ENCODE measurements around the gene TBX1.

Gene TBX1

GRCh38 chr22:19786264-19786585 is 25.6 kb downstream of the TBX1 start:
- H3K36me3 Mint-ChIP-seq (ENCODE audit: low read depth): peaks cover 15% of the 10 kb centered on the region
- TF ChIP-seq CTCF (IDR thresholded peaks at IDR 0.05; ENCODE audit: unreplicated experiment in 3 of 3): no peak
- H3K9me3 Mint-ChIP-seq: peaks cover 14% of the 10 kb centered on the region
- peaks cover 27% of the 10 kb centered on the region for H3K27me3 Mint-ChIP-seq (ENCODE audit: low read depth)
- no peak overlapping the region for H3K27ac Mint-ChIP-seq
- no peaks in the 10 kb centered on the region for H3K4me1 Mint-ChIP-seq
- H3K4me3 Mint-ChIP-seq: no peak overlapping the region

GRCh38 chr22:19786959-19787848 is 26.6 kb downstream of the TBX1 start:
- peaks cover 26% of the 10 kb centered on the region for H3K27me3 Mint-ChIP-seq (ENCODE audit: low read depth)
- H3K4me1 Mint-ChIP-seq: no peaks in the 10 kb centered on the region
- H3K36me3 Mint-ChIP-seq (ENCODE audit: low read depth): peaks cover 25% of the 10 kb centered on the region
- no peak overlapping the region for H3K4me3 Mint-ChIP-seq
- no peak overlapping the region for H3K27ac Mint-ChIP-seq
- peaks cover 22% of the 10 kb centered on the region for H3K9me3 Mint-ChIP-seq
- no peak for TF ChIP-seq CTCF (IDR thresholded peaks at IDR 0.05; ENCODE audit: unreplicated experiment in 3 of 3)

- Mint-ChIP-seq H3K9me3 (peaks cover 28% of the 10 kb centered on the region), H3K4me3 (no peak overlapping the region), H3K27ac (no peak overlapping the region), H3K4me1 (no peaks in the 10 kb centered on the region), H3K27me3 (ENCODE audit: low read depth) (peaks cover 27% of the 10 kb centered on the region), H3K36me3 (ENCODE audit: low read depth) (peaks cover 30% of the 10 kb centered on the region)
- TF ChIP-seq CTCF (IDR thresholded peaks at IDR 0.05; ENCODE audit: unreplicated experiment in 3 of 3): no peak
These were observed 27.2 kb downstream of the TBX1 start for GRCh38 chr22:19787849-19788141.

GRCh38 chr22:19788661-19789225 is 28.2 kb downstream of the TBX1 start:
- no peak overlapping the region for H3K4me3 Mint-ChIP-seq
- H3K4me1 Mint-ChIP-seq: no peaks in the 10 kb centered on the region
- no peak overlapping the region for H3K27ac Mint-ChIP-seq
- peaks cover 34% of the 10 kb centered on the region for H3K9me3 Mint-ChIP-seq
- no peak for TF ChIP-seq CTCF (IDR thresholded peaks at IDR 0.05; ENCODE audit: unreplicated experiment in 3 of 3)
- H3K27me3 Mint-ChIP-seq (ENCODE audit: low read depth): peaks cover 17% of the 10 kb centered on the region
- peaks cover 37% of the 10 kb centered on the region for H3K36me3 Mint-ChIP-seq (ENCODE audit: low read depth)

GRCh38 chr22:19789406-19789805 is 28.8 kb downstream of the TBX1 start:
- TF ChIP-seq CTCF (IDR thresholded peaks at IDR 0.05; ENCODE audit: unreplicated experiment in 3 of 3): no peak
- no peaks in the 10 kb centered on the region for H3K4me1 Mint-ChIP-seq
- peaks cover 37% of the 10 kb centered on the region for H3K36me3 Mint-ChIP-seq (ENCODE audit: low read depth)
- H3K27me3 Mint-ChIP-seq (ENCODE audit: low read depth): peaks cover 17% of the 10 kb centered on the region
- H3K9me3 Mint-ChIP-seq: peaks cover 34% of the 10 kb centered on the region
- H3K4me3 Mint-ChIP-seq: no peak overlapping the region
- H3K27ac Mint-ChIP-seq: no peak overlapping the region

- Mint-ChIP-seq H3K27me3 (ENCODE audit: low read depth) (peaks cover 17% of the 10 kb centered on the region), H3K36me3 (ENCODE audit: low read depth) (peaks cover 37% of the 10 kb centered on the region), H3K4me1 (no peaks in the 10 kb centered on the region), H3K9me3 (peaks cover 34% of the 10 kb centered on the region), H3K27ac (no peak overlapping the region), H3K4me3 (no peak overlapping the region)
- no peak for TF ChIP-seq CTCF (IDR thresholded peaks at IDR 0.05; ENCODE audit: unreplicated experiment in 3 of 3)
These were observed 29.2 kb downstream of the TBX1 start for GRCh38 chr22:19789828-19790227.
